ENCODE results near the gene NPR3.

NPR3 gene

DNA sequence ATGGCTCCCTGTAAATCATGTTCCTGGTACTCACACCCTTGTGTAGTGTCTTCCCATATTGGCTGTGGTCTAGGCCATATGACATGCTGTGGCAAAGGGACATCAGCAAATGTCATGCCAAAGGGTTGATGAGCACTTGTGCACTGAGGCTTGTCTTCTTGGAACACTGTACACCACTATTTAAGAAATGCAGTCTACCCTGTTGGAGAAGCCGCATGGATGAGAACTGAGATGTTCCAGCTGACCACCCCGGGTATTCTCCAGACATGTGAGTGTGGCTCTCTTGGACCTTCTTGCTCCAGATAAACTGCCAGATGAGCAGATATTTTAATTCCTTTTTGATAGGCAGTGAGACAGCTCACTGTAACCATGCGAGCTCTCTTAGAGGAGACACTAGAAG, 20.5 kb upstream of the NPR3 start:
- TF ChIP-seq, protein P1, sequence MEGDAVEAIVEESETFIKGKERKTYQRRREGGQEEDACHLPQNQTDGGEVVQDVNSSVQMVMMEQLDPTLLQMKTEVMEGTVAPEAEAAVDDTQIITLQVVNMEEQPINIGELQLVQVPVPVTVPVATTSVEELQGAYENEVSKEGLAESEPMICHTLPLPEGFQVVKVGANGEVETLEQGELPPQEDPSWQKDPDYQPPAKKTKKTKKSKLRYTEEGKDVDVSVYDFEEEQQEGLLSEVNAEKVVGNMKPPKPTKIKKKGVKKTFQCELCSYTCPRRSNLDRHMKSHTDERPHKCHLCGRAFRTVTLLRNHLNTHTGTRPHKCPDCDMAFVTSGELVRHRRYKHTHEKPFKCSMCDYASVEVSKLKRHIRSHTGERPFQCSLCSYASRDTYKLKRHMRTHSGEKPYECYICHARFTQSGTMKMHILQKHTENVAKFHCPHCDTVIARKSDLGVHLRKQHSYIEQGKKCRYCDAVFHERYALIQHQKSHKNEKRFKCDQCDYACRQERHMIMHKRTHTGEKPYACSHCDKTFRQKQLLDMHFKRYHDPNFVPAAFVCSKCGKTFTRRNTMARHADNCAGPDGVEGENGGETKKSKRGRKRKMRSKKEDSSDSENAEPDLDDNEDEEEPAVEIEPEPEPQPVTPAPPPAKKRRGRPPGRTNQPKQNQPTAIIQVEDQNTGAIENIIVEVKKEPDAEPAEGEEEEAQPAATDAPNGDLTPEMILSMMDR (conservative IDR thresholded peaks at IDR 0.05), result no peak
- TF ChIP-seq ZFX (IDR thresholded peaks at IDR 0.05), result no peak

DNA sequence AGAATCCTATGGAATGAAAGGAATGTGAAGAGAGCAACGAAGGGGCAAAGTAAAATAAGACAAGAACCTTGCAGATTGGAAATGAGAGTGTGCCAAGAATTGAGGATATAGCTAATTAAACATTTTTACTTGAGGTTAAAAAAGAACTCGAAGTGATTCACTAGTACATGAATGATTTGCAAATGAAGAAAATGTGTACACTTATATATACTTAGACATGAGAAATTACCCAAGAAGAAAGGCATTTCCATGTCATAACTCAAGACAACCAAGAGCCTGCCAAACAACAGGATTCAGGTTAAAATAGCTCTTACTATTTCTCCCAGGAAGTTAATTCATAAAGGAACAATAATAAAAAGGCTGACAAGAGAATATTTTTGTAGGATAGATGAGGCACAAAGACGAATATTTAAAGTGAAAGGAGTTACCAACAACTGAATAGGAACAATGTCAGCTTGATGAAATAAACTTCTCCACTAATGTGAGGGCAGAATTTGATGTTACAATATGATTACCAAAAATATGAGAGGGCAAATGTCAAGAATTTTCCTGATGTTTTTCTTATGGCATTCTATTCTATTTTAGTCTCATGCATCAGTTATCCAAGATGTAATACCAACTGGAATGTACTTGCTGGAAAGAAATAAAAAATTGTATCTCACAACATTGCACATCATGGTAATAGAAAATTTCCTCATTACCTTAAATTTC, 18.9 kb upstream of the NPR3 start:
- TF ChIP-seq, protein P1 (conservative IDR thresholded peaks at IDR 0.05), result no peak
- no peak for TF ChIP-seq ZFX (IDR thresholded peaks at IDR 0.05)
- no peak overlapping the region for H3K27ac ChIP-seq

More for the DNA sequence above, 20.5 kb upstream of the NPR3 start:
- H3K27ac ChIP-seq, result no peak overlapping the region

DNA sequence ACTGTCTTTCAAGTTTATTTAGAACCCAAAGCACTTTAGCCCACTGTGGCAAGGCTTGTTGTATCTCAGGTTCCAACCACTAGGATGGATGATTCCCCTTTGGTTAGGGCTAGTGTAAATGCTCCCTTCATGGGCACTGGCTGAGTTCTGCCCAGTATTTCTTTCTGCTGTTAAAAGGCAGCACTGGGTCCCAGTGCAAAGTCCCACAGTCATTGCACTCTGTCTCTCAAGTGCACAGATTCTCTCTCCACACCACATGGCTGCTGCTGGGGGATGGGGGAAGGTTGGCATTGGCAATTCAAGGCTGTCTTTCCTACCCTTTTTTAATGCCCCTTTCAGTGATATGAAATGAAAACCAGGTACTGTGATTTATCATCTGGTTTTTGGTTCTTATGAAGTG, 7.2 kb upstream of the NPR3 start:
- no peak overlapping the region for H3K27ac ChIP-seq
- no peak for TF ChIP-seq ZFX (IDR thresholded peaks at IDR 0.05)
- TF ChIP-seq, protein P1 (conservative IDR thresholded peaks at IDR 0.05), result no peak

DNA sequence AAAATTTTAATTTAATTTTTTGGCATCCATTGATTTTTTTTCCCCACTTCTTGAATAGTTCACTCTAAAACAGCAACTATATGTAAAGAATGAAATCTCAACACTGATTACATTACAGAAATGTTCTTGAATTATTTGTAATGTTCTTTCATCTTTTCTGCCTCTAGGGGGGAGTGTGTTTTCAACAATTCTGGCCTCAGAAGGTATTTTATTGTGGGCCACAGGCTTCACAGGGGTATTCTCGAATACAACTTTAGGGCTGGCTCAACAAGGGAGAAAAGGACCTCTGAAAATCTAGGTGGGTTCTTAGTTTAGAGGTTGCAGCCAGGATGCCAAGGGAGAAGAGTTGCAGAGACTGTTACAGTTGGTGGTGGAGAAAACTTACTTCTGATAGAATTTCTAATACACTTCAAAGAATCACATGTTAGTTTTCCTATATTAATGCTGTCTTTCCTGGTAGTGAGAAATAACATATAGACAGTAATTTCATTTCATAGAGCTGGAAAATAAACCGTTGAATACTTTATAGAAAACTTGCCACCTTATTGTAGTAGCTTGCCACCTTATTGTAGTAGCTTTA, 3.6 kb upstream of the NPR3 start:
- no peak for TF ChIP-seq ZFX (IDR thresholded peaks at IDR 0.05)
- TF ChIP-seq, protein P1 (conservative IDR thresholded peaks at IDR 0.05), result peak; percentile 79
- H3K27ac ChIP-seq, result no peak overlapping the region

DNA sequence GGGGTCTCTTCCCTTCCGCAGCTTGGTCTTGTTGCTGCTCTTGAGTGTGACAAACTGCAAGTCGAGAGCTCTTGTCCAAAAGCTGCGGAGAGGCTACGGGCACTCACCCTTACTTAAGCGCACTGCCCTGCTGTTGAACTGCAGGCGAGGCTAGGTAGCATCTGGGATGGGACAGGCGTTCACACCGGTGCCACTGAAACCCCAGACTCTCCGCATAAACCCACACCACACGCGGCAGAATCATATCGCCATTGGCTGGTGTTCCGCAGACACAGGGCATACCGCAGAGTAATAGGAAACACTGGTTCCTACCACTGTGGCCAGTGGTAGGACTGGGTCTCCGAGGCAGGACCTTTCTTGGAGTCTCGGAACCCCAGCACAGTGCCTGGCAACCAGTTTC, 2.2 kb upstream of the NPR3 start:
- no peak overlapping the region for H3K27ac ChIP-seq

DNA sequence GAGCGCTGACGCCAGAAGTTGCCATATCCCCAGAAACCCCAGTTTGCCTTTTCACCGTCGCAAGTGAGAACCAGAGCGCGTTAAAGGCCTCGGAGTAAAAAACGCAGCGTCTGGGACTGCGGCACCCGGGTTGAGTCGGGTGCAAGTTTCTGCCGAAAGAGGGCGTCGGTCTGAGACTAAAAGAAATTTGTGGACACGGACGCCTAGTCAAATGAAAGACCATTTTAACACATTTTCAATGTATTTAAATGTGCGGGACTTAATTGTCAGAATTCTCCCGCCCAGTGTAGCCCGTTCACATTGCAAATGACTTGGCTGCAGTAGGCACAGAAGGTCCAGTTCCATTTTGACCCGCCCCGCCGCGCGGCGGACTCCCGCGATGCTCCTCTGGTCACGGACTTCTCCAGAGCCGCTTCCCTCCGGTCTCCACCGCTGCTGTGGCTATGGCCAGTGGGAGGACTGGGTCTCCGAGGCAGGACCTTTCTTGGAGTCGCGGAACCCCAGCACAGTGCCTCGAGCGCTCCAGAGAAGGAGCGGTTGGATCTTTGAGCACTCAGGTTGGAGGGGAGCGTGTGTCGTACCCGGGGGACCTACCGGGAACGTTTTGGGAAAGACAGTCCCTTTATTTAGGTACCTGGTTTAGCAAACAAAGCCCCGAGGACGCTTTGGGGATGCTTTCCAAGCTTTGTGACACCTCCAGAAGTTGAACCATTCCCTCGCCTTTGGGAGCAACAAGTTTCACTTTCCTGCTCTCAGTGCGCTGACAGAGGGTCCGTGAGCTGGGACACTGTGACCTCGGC, 1.2 kb upstream of the NPR3 start:
- H3K27ac ChIP-seq, result peak overlapping the region; percentile 50
- TF ChIP-seq ZFX (IDR thresholded peaks at IDR 0.05), result no peak
- TF ChIP-seq, protein P1 (conservative IDR thresholded peaks at IDR 0.05), result peak; percentile 91

More for the DNA sequence above, 2.2 kb upstream of the NPR3 start:
- TF ChIP-seq ZFX (IDR thresholded peaks at IDR 0.05), result no peak
- TF ChIP-seq, protein P1 (conservative IDR thresholded peaks at IDR 0.05), result no peak

DNA sequence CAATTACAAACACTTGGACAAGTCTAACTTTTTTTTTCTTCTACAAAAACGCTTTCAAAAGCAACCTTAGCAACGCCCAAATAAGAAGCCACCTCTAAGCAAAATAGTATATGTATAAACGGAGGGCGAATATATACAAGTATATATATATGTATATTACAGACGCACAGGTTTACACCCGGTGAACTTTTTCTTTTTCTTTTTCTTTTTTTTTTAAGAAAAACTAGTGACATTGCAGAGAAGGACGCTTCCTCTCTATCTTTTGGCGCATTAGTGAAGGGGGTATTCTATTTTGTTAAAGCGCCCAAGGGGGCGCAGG, 200 bp downstream of the NPR3 start:
- H3K27ac ChIP-seq, result peak overlapping the region; percentile 50
- TF ChIP-seq, protein P1 (conservative IDR thresholded peaks at IDR 0.05), result no peak
- TF ChIP-seq ZFX (IDR thresholded peaks at IDR 0.05), result no peak

Data from C4-2B (cell line).